SU-DHL-6 (cell line): Measurements from ENCODE around the gene NAPSA.

Experiments
- H2AFZ ChIP-seq: fragments of 200-600 bp; sonication (generic); 2 replicates; pipeline ENCODE4 v1.6.1; 2014; ENCODE audit warnings: low read depth, mild to moderate bottlenecking, moderate library complexity, mixed read lengths, antibody characterized with exemption, low read length; ENCODE audit not compliant: severe bottlenecking
- H3F3A ChIP-seq: fragments of 200-600 bp; shearing (Covaris generic); 2 replicates; pipeline ENCODE4 v1.6.0; 2016; ENCODE audit warnings: antibody characterized with exemption, mild to moderate bottlenecking; ENCODE audit not compliant: insufficient read depth
- H3K27ac ChIP-seq: fragments of 200-600 bp; sonication (generic); 2 replicates; pipeline ENCODE4 v1.5.1; 2016; ENCODE audit warnings: low read depth, mild to moderate bottlenecking, low read length, moderate library complexity, mixed read lengths
- H3K27me3 ChIP-seq: fragments of 200-600 bp; sonication (generic), shearing (Covaris generic); 2 replicates; pipeline ENCODE4 v1.6.0; 2014; ENCODE audit warnings: mild to moderate bottlenecking, low read length
- H3K36me3 ChIP-seq: fragments of 200-600 bp; sonication (generic); 2 replicates; pipeline ENCODE4 v1.6.1; 2014; ENCODE audit warnings: mild to moderate bottlenecking, low read length, mixed read lengths
- H3K4me2 ChIP-seq: fragments of 300-600, 200-600 bp; shearing (Covaris generic), sonication (generic); 2 replicates; pipeline ENCODE4 v1.6.0; 2014; ENCODE audit warnings: low read length, low read depth, mild to moderate bottlenecking; ENCODE audit not compliant: poor library complexity, severe bottlenecking
- H3K4me3 ChIP-seq: fragments of 200-600 bp; sonication (generic); 2 replicates; pipeline ENCODE4 v1.5.1; 2014; ENCODE audit warnings: antibody characterized with exemption, low read length, mild to moderate bottlenecking, mixed read lengths; ENCODE audit not compliant: insufficient read depth, poor library complexity, severe bottlenecking
- H3K79me2 ChIP-seq: fragments of 200-600 bp; sonication (generic); 2 replicates; pipeline ENCODE4 v1.6.1; 2014; ENCODE audit warnings: mild to moderate bottlenecking, low read length, moderate library complexity; ENCODE audit not compliant: insufficient read depth
- H3K9ac ChIP-seq: fragments of 200-600 bp; sonication (generic); 2 replicates; pipeline ENCODE4 v1.7.0; 2014; ENCODE audit warnings: mild to moderate bottlenecking, low read length
- H3K9me2 ChIP-seq: fragments of 200-600 bp; sonication (generic); replicated peaks from 2 replicates; pipeline ENCODE4 v1.6.1; 2014; ENCODE audit warnings: low read length; ENCODE audit not compliant: insufficient read depth
- H3K9me3 ChIP-seq: fragments of 200-600 bp; sonication (generic); 2 replicates; pipeline ENCODE4 v1.6.1; 2014; ENCODE audit warnings: low read length, mixed read lengths; ENCODE audit not compliant: insufficient read depth
- H4K20me1 ChIP-seq: fragments of 200-600 bp; sonication (generic); 2 replicates; pipeline ENCODE4 v1.6.1; 2014; ENCODE audit warnings: low read depth, mild to moderate bottlenecking, antibody characterized with exemption, low read length, moderate library complexity, mixed read lengths
- EZH2phosphoT487 ChIP-seq: fragments of 200-600 bp; sonication (generic), shearing (Covaris generic); conservative IDR thresholded peaks from 2 replicates; pipeline ENCODE4 v1.6.1; 2018; ENCODE audit warnings: mild to moderate bottlenecking, antibody characterized with exemption, low read length, moderate library complexity, mixed read lengths
- TF ChIP-seq, protein P1 (sequence below): fragments of 200-600 bp; sonication (generic); IDR thresholded peaks from one replicate; pipeline ENCODE4 v1.5.1; 2017; ENCODE audit warnings: antibody characterized with exemption, mild to moderate bottlenecking, low read length, moderate library complexity; ENCODE audit not compliant: insufficient read depth, poor library complexity, severe bottlenecking

The NAPSA gene

DNA sequence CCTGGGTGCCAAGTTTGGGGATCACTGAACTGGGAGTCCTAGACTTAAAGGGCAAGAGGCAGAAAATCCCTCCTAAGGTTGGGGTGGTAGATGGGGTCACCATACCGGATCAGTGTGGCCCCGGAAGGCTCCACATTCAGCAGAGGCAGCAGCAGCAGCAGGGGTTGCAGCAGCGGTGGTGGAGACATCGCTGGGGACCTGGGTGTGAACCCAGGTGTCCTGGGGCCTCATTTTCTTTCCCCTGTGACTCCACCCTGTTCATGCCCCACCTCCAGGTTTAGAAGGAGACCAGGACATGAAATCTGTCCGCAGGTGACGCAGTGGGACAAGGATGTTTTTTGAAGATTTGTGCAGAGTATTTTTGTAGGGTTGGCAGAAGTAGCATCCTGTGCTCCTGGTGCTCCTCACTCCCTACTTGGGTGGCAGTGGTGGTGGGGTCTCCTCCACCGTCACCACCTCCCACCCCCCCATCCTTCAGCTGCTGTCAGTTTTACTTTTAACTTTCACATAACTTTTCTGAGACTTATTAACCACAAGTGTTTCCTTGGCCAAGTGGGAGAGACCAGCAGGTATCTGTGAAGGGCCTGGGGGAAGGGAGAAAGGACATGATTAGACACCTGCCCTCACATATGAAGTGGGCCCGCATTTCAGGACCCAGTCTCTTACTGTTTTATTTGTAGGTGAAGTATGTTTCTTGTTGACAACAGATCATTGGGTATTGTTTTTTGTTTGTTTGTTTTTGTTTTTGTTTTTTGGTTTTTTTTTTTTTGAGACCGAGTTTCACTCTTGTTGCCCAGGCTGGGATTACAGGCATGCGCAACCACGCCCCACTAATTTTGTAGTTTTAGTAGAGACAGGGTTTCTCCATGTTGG, at the start of gene NAPSA:
Gene NAPSA, minus strand, starts transcription at position 206 of the 873 bp plus-strand sequence. Its CDS starts 18 bp downstream, at position 188.
- no peaks in the 10 kb centered on the region for H3K27me3 ChIP-seq
- H2AFZ ChIP-seq: no peak within 1 kb of the TSS
- H3K4me2 ChIP-seq: peak within 1 kb of the TSS; percentile 45
- no peak within 1 kb of the TSS for H3K4me3 ChIP-seq
- H3F3A ChIP-seq: peaks cover 27% of the 10 kb centered on the region
- TF ChIP-seq, protein P1, sequence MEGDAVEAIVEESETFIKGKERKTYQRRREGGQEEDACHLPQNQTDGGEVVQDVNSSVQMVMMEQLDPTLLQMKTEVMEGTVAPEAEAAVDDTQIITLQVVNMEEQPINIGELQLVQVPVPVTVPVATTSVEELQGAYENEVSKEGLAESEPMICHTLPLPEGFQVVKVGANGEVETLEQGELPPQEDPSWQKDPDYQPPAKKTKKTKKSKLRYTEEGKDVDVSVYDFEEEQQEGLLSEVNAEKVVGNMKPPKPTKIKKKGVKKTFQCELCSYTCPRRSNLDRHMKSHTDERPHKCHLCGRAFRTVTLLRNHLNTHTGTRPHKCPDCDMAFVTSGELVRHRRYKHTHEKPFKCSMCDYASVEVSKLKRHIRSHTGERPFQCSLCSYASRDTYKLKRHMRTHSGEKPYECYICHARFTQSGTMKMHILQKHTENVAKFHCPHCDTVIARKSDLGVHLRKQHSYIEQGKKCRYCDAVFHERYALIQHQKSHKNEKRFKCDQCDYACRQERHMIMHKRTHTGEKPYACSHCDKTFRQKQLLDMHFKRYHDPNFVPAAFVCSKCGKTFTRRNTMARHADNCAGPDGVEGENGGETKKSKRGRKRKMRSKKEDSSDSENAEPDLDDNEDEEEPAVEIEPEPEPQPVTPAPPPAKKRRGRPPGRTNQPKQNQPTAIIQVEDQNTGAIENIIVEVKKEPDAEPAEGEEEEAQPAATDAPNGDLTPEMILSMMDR: no peak
- no peak for TF ChIP-seq EZH2phosphoT487
- H4K20me1 ChIP-seq: no peaks in the 10 kb centered on the region
- H3K9ac ChIP-seq: peak within 1 kb of the TSS; percentile 39
- H3K27ac ChIP-seq: peak within 1 kb of the TSS; percentile 83
- H3K9me2 ChIP-seq: no peaks in the 10 kb centered on the region
- H3K36me3 ChIP-seq: no peaks in the 10 kb centered on the region
- no peaks in the 10 kb centered on the region for H3K9me3 ChIP-seq
- no peaks in the 10 kb centered on the region for H3K79me2 ChIP-seq

DNA sequence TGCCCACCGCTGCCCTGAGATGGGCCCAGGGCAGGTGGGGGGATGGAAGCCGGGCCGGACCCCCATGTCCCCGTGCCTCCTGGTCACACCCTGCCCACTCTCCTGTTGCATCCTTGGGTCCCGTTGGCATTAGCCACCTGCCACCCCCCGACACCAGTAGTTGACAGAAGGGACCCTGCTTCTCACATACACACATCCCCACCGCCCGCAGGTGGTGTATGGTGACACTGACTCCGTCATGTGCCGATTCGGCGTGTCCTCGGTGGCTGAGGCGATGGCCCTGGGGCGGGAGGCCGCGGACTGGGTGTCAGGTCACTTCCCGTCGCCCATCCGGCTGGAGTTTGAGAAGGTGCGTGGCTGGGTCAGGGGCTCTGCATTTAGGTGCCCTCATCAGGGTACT, 48.1 kb upstream of the NAPSA start:
- no peak overlapping the region for H2AFZ ChIP-seq
- TF ChIP-seq, protein P1: no peak
- TF ChIP-seq EZH2phosphoT487: no peak
- no peaks in the 10 kb centered on the region for H3K9me3 ChIP-seq
- H3F3A ChIP-seq: peaks cover 44% of the 10 kb centered on the region
- no peaks in the 10 kb centered on the region for H3K9me2 ChIP-seq
- H3K27me3 ChIP-seq: no peaks in the 10 kb centered on the region
- H3K79me2 ChIP-seq: no peaks in the 10 kb centered on the region
- H3K4me3 ChIP-seq: no peak overlapping the region
- no peak overlapping the region for H3K27ac ChIP-seq
- no peaks in the 10 kb centered on the region for H4K20me1 ChIP-seq
- H3K36me3 ChIP-seq: no peaks in the 10 kb centered on the region
- no peak overlapping the region for H3K4me2 ChIP-seq
- no peak overlapping the region for H3K9ac ChIP-seq

DNA sequence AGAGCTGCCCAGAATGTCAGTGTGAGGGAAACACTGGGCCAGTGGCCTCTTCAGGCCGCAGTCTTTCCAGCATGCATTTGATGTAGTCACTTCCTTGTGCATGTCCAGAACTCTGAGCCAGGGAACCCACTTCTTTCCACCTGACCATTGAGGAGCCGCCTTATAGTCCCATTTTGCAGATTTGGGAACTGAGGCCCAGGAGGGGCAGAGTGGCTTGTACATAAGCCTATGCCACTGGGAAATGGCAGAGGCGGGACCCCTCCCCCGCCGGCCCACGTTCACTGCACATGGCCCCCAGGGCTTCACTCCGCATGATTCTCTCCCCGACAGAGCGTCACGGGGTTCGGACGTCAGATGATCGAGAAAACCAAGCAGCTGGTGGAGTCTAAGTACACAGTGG, 47.7 kb upstream of the NAPSA start:
- H3K4me3 ChIP-seq: no peak overlapping the region
- H3K4me2 ChIP-seq: no peak overlapping the region
- no peaks in the 10 kb centered on the region for H4K20me1 ChIP-seq
- H3K79me2 ChIP-seq: no peaks in the 10 kb centered on the region
- H3K9ac ChIP-seq: no peak overlapping the region
- H3K36me3 ChIP-seq: no peaks in the 10 kb centered on the region
- H3K9me2 ChIP-seq: no peaks in the 10 kb centered on the region
- peaks cover 40% of the 10 kb centered on the region for H3F3A ChIP-seq
- no peaks in the 10 kb centered on the region for H3K9me3 ChIP-seq
- TF ChIP-seq, protein P1: no peak
- TF ChIP-seq EZH2phosphoT487: no peak
- H2AFZ ChIP-seq: no peak overlapping the region
- H3K27ac ChIP-seq: no peak overlapping the region
- no peaks in the 10 kb centered on the region for H3K27me3 ChIP-seq
